Cerebellar nuclear complex (tissue), 1 donor: ENCODE data around the gene PLA2G2A.
"Not testable (repeated sequence)": the region's sequence is repeated elsewhere in the genome, so short reads cannot be mapped to it uniquely, and the experiment has no call there.

Experiments
- DNase-seq, 2 experiments: peaks; one replicate each; lab custom pipeline; 2025; lab: John Stamatoyannopoulos, UW

The PLA2G2A gene, protein sequence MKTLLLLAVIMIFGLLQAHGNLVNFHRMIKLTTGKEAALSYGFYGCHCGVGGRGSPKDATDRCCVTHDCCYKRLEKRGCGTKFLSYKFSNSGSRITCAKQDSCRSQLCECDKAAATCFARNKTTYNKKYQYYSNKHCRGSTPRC

DNA sequence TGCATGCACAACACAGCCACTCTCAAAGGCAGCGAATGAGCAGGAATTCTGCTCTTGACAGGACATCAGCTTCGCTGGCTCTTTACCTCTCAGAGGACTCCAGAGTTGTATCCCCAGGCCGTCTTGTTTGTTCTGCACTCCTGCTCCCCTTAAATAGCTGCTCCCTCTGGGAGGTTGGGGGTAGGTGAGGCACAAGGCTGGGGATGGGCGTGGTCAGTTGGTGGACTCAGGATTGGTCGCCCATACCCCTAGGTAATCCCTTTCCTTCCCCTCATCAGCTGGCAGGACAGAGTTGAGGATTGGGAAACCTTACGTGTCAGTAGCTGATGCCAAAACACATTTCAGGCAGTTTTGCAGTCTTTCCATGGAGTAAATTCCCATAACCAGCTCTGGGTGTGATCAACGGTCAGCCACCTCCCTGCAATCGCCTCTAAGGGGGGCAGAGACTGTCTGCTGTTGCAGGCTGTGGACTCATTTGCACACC is at the start of gene PLA2G2A:
PLA2G2A (minus strand) TSS at position 125 of the 484 bp plus-strand sequence. CDS start 845 bp downstream, outside the sequence.
- no peak for DNase-seq

DNA sequence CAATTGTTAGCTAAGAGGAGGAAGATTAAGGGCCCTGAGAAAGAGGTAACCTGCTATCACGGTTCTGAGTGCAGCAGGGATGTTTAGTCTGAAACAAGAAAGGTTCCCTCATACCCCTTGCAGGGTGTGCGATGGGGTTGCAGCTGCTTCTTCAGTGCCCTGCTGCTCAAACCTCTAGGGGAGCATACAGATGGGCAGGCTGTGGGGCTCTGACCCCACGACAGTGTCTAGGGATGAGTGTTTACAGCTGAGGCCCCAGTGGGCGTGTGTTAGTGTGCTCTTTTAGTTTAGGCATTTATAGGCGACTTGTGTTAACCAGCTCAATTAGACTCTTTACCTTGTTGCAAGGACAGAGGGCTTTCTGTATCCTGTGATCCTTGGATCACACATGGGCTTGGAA is 49.3 kb upstream of the PLA2G2A start:
- DNase-seq, result no peak

DNA sequence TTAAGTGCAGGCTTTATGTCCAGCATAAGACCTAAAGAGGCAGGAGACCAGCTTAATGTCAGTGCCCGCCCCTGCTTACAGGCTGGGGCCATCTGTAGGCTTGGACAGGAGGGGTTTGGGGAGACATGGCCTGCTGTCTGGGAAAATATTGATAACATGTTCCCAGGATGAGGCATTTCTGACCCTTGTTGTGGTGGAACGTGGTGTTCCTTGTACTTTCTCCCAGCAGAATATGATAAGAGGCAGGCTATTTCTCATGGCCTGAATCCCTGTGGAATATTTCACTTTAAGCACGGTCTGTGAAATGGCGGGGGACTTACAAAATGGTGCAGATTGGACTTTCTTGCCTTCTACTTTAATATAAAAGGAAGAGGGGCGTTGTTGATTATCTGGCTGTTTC is 48.7 kb upstream of the PLA2G2A start:
- no peak for DNase-seq

DNA sequence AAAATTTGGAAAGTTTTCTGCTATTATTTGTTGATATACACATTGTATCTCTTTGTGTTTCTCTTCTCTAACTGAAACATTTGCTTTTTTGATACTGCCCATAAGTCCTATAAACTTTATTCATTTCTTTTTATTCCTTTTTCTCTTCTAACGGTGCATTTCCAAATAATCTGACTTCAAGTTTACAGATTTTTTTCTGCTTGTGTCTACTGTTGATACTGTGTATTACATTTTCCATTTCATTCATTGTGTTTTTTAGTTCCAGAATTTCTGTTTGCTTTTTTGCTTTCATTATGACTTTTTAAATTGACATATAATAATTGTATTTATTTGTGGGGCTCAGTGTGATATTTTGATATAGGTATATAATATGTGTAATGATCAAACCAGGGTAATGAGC is 38.3 kb upstream of the PLA2G2A start:
- DNase-seq, result no peak

DNA sequence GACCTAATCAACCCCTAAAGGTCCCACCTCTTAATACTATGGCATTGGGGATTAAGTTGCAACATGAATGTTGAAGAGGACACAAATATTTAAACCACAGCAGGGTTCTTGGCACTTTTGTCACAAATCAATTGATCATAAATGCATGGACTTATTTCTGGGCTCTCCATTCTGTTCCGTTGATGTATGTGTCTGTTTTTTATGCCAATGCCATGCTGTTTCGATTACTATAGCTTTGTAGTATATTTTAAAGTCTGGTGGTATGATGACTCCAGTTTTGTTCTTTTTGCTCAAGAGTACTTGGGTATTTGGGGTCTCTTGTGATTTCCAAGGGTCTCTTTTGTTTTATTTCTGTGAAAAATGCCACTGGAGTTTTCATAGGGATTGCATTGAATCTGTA is 34.7 kb upstream of the PLA2G2A start:
- no peak for DNase-seq

DNA sequence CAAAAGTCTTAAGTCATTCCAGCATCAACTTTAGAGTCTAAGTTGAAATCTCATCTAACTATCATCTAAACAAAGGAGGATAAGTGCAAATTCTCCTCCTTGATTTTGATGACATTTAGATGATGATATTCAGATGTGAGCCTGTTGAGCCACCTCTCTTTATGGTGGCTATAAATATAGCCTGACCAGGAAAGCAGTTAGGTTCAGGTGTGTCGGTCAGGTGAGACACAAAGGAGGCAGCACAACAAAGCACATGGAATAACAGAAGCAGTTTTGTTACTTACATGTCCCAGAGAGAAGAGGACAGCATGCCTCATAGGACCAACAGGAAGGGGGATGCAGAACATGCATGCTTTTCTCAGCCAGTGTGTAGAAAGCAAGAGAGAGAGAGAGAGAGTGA is 30.6 kb upstream of the PLA2G2A start:
- DNase-seq, result no peak

DNA sequence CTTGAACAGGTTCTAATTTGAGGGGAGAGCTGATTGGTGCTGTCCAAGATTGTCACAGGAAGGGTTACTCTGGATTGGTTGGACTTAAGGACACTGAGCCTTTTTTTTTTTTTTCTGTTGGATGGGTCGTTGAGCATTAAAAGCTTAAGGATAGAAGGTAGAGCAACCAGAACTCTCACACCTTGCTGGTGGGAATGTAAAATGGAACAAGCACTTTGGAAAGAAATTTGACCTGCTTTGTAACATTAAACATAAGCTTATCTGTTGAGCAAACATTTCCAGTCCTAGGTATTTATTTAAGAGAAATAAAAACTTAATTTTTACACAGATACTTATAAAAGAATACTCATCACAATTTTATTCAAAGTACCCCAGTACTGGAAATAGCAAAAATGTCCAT is 29.8 kb upstream of the PLA2G2A start:
- DNase-seq, result no peak

DNA sequence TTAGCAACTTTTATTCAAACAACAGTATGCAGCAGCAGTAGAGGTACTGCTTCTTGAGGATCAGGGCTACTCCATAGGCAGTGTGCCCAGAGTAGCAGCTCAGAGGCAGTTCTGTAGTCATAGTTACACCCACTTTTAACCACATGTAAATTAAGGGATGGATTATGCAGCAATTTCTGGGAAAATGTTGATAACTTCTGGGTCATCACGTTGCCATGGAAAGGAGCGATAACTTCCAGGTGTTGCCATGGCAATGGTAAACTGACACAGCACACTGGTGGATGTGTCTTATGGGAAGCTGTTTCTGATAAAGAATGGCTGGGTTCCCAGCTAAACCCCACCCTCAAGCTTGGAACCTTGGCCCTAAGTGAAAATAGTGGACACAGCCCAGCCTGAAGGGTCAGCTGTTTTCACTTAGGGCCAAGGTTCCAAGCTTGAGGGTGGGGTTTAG is 29.0 kb upstream of the PLA2G2A start:
- no peak for DNase-seq

DNA sequence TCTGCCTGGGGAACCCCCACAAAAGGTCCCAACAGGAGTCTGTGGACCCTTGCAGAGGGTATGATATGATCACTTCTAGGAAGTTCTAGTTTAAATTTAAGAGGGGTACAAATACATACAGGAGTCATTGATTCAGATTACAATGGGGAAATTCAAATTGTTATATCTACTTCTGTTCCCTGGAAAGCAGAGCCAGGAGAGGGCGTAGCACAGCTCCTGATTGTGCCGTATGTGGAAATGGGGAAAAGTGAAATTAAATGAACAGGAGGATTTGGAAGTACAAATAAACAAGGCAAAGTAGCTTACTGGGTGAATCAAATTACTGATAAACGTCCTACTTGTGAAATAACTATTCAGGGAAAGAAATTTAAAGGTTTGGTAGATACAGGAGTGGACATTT is 19.4 kb upstream of the PLA2G2A start:
- DNase-seq, result not testable (repeated sequence)

DNA sequence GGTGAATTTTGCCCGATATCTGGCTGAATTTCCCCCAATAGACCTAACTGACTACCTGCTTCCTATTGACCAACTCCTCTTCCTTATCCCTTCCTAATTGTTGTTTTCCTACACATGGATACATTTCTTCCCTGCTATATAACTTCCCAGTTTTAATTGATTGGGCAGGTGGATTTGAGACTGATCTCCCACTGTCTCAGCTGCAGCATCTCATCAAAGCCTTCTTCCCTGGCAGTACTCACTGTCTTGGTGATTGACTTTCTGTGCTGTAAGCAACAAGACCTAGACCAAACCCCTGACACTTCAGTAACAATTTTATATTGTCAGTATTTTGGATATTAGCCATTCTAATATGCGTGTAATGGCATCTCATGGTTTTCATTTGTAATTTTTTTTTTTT is 11.3 kb upstream of the PLA2G2A start:
- no peak for DNase-seq

DNA sequence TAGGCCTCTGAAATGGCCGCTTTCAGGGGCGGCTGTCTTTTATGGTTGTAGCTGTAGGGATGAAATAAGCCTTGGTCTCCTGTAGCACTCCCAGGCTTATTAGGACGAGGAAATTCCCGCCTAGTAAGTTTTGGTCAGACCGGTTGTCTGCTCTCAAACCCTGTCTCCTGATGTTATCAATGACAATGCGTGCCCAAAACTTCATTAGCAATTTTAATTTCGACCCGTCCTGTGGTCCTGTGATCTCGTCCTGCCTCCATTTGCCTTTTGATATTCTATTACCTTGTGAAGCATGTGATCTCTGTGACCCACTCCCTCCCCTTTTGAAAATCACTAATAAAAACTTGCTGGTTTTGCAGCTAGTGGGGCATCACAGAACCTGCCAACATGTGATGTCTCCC is 10.8 kb upstream of the PLA2G2A start:
- not testable (repeated sequence) for DNase-seq

DNA sequence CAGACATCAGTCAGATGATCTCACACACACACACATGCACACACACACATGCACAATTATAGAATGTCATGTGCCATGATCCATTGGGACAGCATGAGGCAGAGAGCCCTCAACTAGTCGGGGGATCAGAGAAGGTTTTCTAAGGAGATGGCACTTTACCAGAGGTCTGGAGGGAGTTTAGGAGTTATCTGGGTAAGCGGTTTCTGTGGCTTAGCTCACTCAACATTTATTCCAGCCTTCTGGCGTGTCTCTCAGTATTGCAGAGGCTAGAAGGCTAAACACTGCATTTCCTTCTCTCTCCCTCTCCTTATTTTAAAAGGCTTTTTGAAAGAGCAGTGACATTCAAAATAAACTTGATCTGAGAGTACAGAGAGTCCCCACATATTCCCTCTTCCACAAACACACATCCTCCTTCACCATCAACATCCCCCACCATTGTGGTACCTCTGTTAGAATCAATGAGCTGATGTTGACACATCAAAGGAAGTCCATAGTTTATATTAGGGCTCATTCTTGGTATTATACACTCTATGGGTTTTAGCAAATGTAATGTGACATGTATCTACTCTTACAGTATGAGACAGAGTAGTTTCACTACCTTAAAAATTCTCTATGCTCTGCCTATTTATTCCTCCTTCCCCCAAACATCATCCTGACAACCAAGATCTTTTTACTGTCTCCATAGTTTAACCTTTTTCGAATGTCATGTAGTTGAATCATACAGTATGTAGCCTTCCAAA is 9.0 kb upstream of the PLA2G2A start:
- DNase-seq, result no peak

DNA sequence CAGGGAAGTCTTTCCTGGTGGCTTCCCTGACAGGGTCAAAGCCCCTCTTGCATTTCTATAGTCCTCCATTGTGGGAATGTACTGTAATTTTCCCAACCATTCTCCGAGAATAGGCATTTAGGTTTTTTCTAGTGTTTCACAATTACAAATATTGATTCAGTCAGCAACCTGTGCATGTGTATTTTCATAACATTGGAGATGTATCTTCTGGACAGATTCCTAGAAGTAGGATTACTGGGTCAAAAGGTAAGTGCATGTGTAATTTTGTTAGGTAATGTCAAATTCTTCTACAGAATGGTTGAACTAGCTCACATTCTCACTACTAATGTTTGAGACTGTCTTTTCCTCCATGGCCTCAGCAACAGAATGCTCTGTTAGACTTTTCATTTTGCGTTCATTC is 8.3 kb upstream of the PLA2G2A start:
- no peak for DNase-seq

DNA sequence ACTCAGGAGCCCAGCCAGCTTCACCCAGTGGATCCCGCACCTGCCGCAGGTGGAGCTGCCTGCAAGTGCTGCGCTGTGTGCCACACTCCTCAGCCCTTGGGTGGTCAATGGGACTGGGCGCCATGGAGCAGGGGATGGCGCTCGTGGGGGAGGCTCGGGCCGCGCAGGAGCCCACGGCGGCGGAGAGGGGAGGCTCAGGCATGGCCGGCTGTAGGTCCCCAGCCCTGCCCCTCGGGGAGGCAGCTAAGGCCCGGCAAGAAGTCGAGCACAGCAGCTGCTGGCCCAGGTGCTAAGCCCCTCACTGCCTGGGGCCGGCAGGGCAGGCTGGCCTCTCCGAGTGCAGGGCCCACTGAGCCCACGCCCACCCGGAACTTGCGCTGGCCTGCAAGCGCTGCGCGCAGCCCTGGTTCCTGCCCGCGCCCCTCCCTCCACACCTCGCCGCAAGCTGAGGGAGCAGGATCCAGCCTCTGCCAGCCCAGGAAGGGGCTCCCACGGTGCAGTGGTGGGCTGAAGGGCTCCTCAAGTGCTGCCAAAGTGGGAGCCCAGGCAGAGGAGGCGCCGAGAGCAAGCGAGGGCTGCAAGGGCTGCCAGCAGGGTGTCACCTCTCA is 5.1 kb upstream of the PLA2G2A start:
- not testable (repeated sequence) for DNase-seq

DNA sequence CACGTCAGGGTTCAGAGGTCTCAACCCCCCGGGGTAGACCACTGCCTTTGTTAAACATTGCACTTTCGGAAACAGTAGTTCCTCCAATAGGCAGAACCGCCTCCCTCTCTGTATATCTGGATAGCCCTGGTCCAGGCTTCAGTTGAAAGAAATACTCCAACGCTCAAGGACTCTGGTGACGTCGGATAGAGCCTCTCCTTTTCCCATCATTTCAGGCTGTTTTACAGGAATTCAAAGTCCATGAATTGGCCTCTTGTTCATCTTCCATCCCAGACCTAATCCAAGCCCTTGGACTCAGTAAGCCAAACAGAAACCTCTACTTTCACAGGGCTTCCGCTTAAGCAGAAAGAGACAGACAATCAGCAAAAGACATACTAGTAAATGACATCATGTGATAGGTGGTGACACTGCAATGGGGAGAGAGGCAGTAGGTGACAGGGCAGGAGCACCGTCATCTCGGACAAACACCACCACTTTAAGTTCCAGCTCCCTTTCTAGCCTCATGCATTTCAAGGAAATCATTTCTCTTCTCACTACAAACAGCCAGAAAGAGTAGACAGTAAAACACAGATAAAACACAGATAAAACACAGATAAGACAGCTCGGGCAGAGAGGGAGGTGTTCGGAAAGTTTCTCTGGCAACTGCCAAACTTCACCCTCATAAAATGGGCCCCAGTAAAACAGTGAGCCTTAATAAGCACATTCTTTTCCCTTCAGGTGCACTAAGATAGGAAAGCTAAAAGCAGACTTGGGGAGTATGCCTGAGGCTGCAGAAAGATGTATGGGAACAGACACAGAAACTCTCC is 2.3 kb upstream of the PLA2G2A start:
- DNase-seq, result no peak

DNA sequence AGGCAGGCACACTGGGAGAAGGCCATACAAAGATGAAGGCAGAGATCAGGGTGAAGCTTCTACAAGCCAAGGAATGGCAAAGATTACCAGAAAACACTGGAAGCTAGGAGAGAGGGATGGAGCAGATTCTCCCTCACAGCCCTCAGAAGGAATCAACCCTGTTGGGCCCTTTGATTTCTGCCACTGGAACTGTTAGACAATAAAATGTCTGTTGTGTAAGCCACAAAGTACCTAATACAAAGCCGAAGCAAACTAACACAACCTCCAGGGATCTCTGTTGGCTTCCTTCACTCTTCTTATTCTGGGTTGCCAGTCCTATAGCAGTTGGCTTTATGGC is 1.7 kb upstream of the PLA2G2A start:
- no peak for DNase-seq

DNA sequence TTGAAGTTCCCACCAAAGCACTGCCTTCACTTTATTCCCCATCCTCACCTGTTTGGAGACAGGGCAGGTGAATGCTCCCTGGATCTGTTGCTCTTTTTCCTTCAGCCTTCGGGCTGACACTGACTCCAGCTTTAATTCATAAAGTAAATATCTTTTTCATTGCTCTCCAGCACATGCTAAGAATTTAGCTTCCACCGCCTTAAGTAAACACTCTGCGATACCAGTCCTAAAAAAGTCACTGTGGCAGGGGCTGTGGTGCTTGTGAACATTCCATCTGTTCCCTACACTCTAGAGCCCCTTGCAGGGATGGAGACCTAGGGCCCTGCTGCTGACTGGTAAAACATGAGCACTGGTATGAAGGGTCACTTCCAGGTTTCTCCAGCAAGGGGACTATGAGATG is 896 bp upstream of the PLA2G2A start:
- no peak for DNase-seq

DNA sequence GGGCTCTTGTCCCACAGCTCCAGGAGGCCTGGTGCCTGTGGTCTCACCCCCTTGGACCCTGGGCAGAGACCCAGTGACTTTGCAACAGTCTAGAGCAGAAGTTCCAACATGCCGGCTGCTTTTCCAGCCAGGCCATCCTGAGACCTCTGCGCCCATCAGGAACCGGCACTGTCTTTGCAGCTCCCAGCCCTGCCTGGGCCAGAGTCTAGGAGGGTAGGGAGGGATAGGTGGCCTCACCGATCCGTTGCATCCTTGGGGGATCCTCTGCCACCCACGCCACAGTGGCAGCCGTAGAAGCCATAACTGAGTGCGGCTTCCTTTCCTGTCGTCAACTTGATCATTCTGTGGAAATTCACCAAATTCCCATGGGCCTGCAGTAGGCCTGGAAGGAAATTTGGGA is 1.3 kb downstream of the PLA2G2A start:
- DNase-seq, result no peak

DNA sequence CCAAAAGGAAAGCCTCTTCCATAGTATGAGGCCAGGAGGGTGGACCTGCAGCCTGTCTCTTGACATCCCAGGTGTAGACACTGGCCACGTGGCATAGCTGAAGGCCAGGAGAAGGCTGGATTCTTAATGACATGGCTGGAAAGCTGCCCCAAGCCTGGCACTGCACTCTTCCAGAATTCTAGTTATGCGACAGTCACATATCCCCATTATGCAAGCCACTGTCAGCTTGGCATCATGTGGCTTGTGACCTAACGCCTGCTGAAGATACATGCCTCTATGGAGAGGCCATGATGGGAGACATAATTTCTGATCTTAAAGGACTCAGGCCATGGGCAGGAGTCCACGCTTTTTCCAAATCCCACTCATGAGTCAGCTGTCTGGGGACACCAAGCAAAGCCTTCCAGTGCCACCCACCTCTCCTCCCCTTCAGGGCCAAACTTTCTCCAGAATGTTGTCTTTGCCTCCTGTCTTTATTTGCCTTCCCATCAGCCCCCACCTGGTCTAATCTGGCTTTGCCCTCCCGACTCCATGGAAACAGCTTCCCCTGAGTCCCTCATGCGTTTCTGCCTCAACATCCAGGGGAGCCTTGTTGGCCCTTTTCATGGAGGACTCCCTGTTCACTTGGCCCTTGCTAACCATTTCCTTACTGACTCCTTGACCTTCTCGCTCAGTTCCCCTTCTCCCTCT is 3.0 kb downstream of the PLA2G2A start:
- no peak for DNase-seq

DNA sequence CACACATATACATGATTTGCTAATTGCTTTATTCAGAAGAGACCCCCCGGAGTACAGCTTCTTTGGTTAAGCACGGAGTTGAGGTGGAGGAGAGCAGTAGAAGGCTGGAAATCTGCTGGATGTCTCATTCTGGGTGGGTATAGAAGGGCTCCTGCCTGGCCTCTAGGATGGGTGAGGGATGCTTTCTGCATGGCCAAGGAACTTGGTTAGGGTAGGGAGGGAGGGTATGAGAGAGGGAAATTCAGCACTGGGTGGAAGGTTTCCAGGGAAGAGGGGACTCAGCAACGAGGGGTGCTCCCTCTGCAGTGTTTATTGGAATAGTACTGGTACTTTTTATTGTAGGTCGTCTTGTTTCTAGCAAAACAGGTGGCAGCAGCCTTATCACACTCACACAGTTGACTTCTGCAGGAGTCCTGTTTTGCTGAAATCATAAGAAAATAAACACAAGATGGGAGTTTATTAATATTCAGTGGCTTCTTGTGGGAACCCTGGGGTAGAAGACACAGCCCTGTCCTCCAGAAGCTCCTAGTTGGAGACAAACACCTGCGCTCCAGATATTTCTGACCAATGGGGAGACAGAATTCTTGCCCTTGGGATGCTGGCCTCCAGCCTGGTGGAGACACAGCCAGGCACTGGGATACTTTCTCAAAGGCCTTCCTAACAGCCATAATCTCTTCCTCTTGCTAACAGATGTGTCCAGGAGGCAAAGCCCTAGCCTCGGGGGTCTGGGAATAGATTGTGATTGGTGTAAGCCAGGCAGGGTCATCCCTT is 3.8 kb downstream of the PLA2G2A start:
- no peak for DNase-seq

DNA sequence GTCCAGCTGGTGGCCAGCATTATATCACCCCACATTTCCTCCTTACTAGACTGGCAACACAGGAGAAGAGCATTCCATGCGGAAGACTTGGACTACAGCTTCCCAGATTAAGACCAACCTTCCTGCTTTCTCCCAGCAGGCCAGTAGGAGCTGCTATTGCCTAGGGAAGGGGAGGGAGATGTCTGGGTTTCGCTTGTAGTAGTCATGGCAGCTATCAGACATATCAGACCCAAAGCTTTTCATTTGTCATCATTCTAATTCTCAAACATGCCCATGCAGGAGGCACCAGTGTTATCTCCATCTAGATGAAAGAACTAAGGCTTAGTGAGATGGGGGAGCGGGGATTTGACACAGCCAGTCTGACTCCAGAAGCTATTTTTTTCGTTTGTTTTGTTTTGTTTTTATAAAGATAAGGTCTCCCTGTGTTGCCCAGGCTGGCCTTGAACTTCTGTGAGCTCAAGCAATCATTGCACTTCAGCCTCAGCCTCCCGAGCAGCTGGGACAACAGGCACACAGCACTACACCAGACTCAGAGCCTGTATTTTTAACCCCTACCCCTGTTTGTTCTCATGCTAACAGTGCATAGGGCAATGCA is 4.5 kb downstream of the PLA2G2A start:
- no peak for DNase-seq
